Embryonic facial prominence (tissue), 1 donor: ENCODE results near the gene IGSF23.
"Not testable (repeated sequence)": the region's sequence is repeated elsewhere in the genome, so short reads cannot be mapped to it uniquely, and the experiment has no call there.

Source experiments
- DNase-seq: peaks from one replicate; pipeline ENCODE4 v3.0.0-alpha.2; 2016; ENCODE audit errors: extremely low spot score

Gene IGSF23

DNA sequence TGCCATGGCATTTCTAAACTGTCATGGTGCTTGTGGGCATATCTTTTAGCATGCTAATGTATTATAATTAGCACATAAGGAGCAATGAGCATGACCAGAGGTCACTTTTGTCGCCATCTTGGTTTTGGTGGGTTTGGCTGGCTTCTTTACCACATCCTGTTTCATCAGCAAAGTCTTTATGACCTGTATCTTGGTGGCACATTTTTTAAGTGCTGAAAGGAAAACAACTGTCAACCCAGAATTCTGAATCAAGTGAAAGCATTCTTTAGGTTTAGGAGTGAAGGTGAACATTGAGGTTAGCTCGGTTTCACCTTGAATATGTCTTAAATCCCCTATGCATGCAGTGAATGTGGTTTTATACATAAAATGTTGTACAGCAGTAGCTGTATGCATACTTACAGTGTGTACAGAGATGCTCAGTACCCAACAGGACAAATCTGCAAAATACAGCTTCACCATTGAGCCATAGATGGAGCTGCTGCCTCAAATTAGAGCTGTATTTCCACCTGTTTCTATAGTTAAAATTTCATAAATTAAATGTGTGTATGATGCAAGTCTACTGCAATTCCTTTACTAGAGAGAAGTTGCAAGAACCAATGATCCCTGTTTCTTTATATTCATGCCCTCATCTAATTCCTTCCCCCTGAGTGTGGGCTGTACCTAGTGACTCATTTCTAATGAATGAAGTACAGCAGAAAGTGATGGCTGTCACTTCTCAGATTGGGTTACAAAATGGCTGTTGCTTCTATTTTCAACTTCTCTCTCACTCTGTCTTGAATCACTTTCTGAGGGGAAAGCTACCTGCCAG is 25.2 kb upstream of the IGSF23 start:
- DNase-seq: no peak

DNA sequence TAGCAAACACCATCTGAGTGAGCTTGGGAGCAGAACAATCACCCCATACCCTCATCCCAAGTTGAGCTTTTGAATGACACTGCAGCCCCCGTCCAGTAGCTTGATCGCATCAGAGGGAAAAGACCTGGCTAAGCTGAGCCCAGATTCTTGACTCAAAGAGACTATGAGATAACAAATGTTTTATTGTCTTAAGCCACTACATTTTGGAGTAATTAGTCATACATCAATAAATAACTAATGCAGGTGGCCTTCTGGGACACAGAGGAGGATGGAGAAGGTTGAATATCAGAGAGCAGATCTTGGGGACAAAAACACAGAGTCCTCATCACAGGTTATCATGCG is 24.6 kb upstream of the IGSF23 start:
- DNase-seq: no peak

- DNase-seq: no peak
Measured at GRCh38 chr19:44590245-44591059, 22.9 kb upstream of the IGSF23 start.

DNA sequence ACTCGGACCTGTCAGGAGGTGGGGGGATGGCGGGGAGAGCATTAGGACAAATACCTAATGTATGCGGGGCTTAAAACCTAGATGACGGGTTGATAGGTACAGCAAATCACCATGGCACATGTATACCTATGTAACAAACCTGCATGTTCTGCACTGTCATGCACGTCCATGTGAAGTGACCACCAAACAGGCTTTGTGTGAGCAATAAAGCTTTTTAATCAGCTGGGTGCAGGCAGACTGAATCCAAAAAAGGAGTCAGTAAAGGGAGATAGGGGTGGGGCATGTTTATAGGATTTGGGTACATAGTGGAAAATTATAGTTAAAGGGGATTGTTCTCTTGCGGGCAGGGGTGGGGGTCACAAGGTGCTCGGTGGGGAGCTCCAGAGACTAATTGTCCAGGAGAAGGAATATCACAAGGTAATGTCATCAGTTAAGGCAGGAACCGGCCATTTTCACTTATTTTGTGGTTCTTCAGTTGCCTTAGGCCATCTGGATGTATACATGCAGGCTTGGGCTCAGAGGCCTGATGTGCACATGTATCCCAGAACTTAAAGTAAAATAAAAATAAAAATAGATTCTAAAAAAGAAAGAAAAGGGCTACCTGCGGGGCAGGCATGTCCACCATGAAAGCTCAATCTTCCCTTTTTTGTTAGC is 21.9 kb upstream of the IGSF23 start:
- not testable (repeated sequence) for DNase-seq

- DNase-seq: no peak
Measured at GRCh38 chr19:44592451-44592890, 20.9 kb upstream of the IGSF23 start.

DNA sequence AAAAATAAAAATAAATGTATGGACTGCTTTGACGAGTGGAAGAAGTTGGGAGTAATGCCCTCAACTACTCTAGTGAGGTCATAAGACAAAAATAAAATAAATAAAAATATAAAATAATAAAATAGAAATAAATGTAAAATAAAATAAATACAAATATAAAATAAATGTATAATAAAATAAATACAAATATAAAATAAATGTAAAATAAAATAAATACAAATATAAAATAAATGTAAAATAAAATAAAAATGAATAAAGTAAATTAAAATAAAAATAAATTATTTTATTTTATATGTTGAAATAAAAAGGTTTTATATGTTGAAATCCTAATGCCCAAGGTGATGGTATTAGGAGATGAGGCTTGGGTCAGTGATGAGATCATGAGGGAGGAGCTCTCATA is 20.1 kb upstream of the IGSF23 start:
- no peak for DNase-seq

DNA sequence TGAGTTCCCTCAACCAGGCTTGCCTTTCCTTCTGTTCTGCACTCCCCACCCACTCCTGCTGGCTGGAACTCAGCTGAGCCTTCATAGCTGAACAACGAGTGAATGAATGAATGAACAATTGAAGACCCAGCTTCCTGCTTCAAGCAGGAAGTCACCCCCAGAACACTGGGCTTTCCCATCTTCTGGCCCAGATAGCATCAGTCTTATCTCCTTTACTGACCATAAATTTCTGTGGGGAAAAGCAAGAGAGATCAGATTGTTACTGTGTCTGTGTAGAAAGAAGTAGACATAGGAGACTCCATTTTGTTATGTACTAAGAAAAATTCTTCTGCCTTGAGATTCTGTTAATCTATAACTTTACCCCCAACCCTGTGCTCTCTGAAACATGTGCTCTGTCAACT is 19.5 kb upstream of the IGSF23 start:
- not testable (repeated sequence) for DNase-seq

DNA sequence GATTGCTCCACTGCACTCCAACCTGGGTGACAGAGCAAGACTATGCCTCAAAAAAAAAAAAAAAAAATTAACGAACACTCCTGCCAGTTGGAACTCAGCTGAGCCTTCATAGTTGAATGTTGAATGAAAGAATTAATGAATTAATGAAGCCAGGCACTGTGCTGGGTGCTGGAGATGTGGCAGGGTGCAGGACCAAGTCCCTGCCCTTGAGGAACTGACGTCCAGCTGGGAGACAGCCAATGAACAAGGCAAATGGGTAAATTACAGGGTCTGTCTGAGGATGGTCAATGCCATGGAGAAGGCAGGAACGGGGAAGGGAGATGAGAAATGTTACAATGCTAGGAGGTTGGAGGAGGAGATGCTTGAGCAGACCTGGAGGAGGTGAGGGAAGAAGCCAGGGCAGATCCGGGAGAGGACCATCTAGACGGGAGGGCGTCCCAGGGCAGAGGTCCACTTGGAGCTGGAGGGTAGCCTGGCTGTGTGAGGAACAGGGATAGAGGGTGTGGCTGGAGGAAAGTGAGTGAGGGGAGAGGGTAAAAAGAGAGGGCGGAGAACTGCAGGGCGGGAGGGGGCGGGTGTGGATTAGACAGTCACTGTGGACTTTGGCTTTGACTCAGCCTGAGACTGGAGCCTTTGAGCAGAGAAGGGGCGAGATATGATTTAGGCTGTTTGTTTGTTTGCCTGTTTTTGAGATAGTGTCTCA is 16.8 kb upstream of the IGSF23 start:
- no peak for DNase-seq

DNA sequence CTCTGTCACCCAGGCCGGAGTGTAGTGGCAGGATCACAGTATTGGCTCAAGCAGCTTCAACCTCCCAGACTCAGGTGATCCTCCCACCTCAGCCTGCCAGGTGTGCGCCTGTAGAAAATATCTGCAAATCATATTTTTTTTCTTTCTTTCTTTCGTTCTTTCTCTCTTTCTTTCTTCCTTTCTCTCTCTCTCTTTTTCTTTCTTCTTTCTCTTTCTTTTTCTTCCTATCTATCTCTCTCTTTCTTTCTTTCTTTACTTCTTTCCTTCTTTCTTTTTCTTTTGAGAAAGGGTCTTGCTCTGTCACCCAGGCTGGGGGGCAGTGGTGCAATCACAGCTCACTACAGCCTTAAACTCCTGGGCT is 16.3 kb upstream of the IGSF23 start:
- DNase-seq: no peak

DNA sequence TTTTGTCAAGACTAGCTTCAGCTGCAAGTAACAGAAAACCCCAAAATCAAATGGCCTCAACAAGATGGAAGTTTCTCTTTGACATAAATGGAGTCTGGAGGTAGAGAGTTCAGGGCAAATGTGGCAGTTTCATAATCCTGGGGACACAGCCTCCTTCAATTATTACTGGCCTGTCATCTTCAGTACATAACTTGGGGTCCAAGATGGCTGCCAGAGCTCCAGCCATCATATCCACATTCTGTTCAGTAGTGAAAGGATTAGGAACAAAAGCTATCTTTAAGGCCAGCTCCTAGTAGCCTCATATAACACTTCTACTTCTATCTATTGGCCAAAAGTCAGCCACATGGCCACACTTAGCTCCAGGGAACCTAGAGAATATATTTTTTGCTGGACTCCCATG is 15.0 kb upstream of the IGSF23 start:
- no peak for DNase-seq

GRCh38 chr19:44598880-44599279 is 14.5 kb upstream of the IGSF23 start:
- no peak for DNase-seq

DNA sequence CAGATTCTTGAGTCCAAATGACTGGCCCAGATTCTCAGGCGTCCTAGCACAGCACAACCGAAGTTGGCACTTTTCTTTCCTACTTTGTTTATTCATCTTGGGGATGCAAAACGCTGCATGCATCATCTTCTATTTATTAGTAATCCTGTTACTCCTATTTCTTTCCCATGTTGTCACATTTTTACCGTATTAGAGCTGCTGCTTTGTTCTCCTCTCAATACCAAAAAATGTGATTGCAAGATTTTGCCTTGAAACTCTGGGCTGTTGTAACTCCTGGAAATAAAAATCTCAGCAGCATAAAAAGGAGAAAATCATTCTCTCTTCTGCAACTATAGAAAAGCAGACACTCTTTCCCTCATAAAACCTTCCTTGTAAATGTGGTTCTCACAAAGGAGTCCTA is 12.9 kb upstream of the IGSF23 start:
- no peak for DNase-seq

DNA sequence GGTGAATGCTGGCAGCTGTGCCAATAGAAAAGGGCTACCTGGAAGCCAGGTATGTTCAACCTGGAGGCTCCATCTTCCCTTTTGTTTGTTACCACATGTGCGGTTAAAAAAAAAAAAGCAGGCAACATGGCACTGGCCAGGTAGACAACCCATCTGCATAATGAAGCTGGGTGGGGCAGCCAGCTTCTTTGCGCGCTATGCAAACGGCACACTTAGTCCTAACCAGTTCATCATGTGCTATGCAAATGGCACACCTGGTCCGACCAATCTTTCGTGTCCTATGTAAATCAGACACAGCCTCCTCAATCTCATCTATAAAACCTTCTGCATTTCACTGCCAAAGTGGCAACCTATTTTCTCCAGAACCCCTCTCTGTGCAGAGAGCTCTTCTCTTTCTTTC is 11.3 kb upstream of the IGSF23 start:
- DNase-seq: no peak

DNA sequence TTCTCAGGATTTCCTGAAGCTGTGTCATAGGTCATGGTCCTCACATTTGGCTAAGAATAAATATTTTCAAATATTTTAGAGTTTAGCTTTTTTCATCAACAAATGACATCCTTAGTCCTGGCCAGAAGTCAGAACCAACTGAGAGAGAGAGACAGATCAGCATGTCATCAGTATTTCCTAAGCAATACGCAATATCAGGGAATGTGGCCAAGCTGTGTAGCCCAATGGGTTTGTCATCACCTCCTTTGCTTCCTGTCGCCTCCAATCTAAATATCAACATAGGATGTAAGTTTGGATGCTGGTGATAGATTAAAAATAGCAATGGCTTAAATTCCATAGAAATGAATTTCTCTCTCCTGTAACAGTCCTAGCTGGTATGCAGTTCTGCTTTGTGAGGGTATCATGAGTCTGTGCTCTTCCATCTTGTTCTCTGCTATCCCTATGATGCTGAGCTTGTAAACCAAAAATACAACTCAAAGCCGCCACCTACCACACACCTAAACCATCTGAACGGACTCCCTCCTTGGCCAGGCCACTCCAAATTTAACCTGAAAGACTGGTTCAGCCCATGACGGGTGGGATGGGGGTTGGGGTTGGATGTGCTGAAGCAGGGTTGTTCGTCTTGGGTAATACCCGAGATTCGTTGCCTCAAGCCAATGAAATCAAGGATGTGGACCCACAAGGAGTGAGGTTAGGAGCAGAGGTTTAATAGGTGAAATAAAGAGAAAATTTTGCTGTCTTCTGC is 10.0 kb upstream of the IGSF23 start:
- no peak for DNase-seq

DNA sequence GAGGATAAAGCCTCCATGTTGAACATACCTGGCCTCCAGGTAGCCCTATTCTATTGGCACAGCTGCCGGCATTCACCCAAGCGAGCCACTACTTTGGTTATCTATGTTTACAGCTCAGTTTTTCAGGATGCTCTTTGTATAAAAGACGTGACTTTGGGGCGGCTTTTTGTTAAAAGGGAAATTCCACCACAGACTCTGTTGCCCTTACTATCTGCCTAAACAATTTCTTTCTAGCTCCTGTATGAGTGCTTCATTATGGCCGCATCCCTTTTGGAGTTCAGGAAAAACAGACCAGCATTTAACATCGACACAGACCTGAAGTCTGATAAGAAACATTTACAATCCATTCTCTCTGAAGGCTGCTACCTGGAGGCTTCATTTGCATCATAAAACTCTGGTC is 9.1 kb upstream of the IGSF23 start:
- no peak for DNase-seq

DNA sequence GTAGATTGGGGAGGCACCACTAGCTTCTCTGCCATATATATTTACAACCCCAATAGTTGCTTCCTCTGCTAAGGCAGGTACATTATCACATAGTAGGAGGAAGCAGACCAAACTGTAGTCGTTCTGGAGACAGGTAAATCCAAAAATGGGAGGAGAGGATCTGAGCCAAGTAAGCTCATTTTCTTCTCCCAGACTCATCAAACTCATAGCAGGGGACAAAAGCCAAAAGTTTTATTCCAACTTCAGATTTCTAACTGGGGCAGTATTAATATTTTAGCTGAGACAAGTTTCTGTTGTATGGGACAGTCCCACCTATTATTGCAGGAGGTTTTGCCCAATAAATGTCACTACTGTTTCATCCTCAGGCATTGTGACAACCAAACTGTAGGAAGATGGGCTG is 7.8 kb upstream of the IGSF23 start:
- no peak for DNase-seq

DNA sequence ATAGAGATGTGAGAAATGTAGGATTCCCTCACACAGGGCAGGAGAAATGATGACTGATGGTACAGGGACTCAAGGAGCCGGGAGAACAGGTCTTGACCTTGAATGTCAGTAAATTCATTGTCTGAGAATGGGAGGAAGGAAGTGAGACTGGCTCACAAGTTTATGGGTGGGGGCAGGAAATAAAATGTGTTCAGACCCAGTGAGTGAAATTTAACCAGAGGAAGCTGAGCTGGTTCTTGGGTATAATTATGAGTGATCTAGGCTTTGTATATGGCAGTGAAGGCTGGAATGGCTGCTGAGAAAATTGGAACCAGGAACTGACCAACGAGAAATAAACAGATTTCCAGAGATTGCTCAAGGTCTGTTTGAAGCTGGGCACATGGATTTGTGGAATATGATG is 6.3 kb upstream of the IGSF23 start:
- DNase-seq: no peak

GRCh38 chr19:44607917-44608316 is 5.4 kb upstream of the IGSF23 start:
- no peak for DNase-seq

- DNase-seq: peak; percentile 36
Measured at GRCh38 chr19:44608391-44608821, 5.0 kb upstream of the IGSF23 start.

DNA sequence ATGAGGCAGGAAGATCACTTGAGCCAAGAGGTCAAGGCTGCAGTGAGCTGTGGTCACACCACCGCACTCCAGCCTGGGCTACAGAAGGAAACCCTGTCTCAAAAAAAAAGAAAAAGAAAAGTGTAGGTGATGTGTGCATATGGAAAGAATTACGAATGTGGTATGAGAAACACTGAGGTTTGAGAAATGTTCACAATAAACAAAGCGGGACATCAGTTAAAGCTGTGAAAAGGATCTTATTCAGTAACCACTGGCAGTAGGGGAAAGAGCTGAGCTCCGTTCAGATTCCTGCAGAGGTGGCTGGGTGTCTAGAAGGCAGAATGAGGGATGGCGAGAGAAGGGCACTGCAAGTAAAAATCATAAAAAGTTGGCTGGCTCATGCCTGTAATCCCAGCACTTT is 4.1 kb upstream of the IGSF23 start:
- no peak for DNase-seq

GRCh38 chr19:44610497-44610896 is 2.9 kb upstream of the IGSF23 start:
- not testable (repeated sequence) for DNase-seq
